ENCODE data around the gene ARHGAP10. TPM values are rescaled to one million over a fixed set of nuclear protein-coding genes. Genes with fewer than 3 reads are reported as not detected.

The ARHGAP10 gene
- total RNA-seq, 1 experiment from 2014 or later: 11.7 TPM

DNA sequence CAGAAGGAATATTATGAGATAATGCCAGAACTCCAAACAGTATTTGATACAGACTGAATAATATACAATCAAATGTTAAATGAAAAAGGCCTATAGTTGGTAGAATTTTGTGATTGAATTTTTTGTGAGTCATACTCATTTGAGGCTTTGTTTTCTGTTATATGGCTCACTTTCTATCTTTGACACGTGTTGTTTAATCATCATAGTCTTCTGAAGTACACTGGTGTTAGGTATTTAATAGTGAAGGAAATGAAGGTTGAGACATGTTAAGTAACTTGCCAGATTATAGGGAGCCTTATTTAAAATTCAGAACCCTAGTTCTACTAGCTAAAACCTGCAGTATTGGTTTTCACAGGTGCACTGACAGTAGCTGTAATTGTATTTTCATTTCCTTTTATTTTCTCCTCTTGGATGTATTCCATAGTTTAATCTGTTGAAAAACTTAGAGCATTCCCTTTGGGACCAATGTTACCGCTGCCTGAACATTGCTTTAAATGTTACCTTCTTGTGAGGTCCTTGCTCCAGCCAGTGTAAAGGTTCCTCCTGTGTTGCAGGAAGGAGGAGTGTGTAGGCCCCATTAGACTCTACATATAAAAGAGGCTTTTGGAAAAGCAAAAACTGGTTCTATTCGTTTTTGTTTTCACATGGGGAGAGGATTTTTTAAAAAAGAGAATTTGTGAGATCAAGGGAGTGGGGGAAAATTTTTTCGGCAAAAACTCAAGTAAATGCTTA lies 224.1 kb downstream of the ARHGAP10 start:
- no peaks in the 10 kb centered on the region for H3K4me1 ChIP-seq (ENCODE audit: control insufficient read depth, insufficient read depth, low read length)
- BruUV-seq (replicated peaks): no TSS peak
- H3K4me3 ChIP-seq (ENCODE audit: low read depth in 2 of 2, low read length in 2 of 2): no peak overlapping the region
- POLR2A ChIA-PET: no interaction called here
- CTCF ChIA-PET: no interaction called here
- H3K27me3 ChIP-seq (ENCODE audit: control insufficient read depth, insufficient read depth, low read length): no peaks in the 10 kb centered on the region
- TF ChIP-seq TCF7L2 (IDR thresholded peaks at IDR 0.05; ENCODE audit: low read depth, low read length): no peak
- no peak for TF ChIP-seq CTCF (IDR thresholded peaks at IDR 0.05)
- TF ChIP-seq, protein P1, sequence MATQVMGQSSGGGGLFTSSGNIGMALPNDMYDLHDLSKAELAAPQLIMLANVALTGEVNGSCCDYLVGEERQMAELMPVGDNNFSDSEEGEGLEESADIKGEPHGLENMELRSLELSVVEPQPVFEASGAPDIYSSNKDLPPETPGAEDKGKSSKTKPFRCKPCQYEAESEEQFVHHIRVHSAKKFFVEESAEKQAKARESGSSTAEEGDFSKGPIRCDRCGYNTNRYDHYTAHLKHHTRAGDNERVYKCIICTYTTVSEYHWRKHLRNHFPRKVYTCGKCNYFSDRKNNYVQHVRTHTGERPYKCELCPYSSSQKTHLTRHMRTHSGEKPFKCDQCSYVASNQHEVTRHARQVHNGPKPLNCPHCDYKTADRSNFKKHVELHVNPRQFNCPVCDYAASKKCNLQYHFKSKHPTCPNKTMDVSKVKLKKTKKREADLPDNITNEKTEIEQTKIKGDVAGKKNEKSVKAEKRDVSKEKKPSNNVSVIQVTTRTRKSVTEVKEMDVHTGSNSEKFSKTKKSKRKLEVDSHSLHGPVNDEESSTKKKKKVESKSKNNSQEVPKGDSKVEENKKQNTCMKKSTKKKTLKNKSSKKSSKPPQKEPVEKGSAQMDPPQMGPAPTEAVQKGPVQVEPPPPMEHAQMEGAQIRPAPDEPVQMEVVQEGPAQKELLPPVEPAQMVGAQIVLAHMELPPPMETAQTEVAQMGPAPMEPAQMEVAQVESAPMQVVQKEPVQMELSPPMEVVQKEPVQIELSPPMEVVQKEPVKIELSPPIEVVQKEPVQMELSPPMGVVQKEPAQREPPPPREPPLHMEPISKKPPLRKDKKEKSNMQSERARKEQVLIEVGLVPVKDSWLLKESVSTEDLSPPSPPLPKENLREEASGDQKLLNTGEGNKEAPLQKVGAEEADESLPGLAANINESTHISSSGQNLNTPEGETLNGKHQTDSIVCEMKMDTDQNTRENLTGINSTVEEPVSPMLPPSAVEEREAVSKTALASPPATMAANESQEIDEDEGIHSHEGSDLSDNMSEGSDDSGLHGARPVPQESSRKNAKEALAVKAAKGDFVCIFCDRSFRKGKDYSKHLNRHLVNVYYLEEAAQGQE (IDR thresholded peaks at IDR 0.05; ENCODE audit: insufficient read depth in 1 of 2, low read depth in 2 of 2, low read length in 1 of 2): no peak
- no peak for TF ChIP-seq SIN3A (IDR thresholded peaks at IDR 0.05; ENCODE audit: borderline replicate concordance, insufficient read depth, low read depth, low read length)
- no peak for TF ChIP-seq POLR2AphosphoS5 (IDR thresholded peaks at IDR 0.05; ENCODE audit: low read depth, low read length)
- no peak overlapping the region for H3K27ac ChIP-seq (ENCODE audit: low read length)
- no peaks in the 10 kb centered on the region; the same call in 1 of the 2 replicates for H3K36me3 ChIP-seq (ENCODE audit: control insufficient read depth, insufficient read depth, low read length)
- ATAC-seq: no peak
- in situ Hi-C loops (cut with HindIII; ENCODE audit: low pct_unique_long_range_greater_than_20kb, low sequenced_read_pairs) (no loop called here), intact Hi-C loops (cut with micrococcal nuclease; ENCODE audit: unreplicated experiment) (no loop called here)
- no peaks in the 10 kb centered on the region for H3K9me3 ChIP-seq (ENCODE audit: control insufficient read depth, insufficient read depth, low read depth, low read length)
- no peak for DNase-seq (ENCODE audit: low read depth, low spot score)

GRCh38 chr4:147957446-147957845 lies 225.6 kb downstream of the ARHGAP10 start:
- Histone ChIP-seq H3K4me3 (ENCODE audit: low read depth in 2 of 2, low read length in 2 of 2) (no peak overlapping the region), H3K36me3 (ENCODE audit: control insufficient read depth, insufficient read depth, low read length) (no peaks in the 10 kb centered on the region; the same call in 1 of the 2 replicates), H3K27me3 (ENCODE audit: control insufficient read depth, insufficient read depth, low read length) (no peaks in the 10 kb centered on the region), H3K9me3 (ENCODE audit: control insufficient read depth, insufficient read depth, low read depth, low read length) (no peaks in the 10 kb centered on the region), H3K4me1 (ENCODE audit: control insufficient read depth, insufficient read depth, low read length) (no peaks in the 10 kb centered on the region), H3K27ac (ENCODE audit: low read length) (no peak overlapping the region)
- CTCF ChIA-PET: no interaction called here
- ATAC-seq (no peak), DNase-seq (ENCODE audit: low read depth, low spot score) (no peak)
- BruUV-seq (replicated peaks): no TSS peak
- in situ Hi-C loops (cut with HindIII; ENCODE audit: low pct_unique_long_range_greater_than_20kb, low sequenced_read_pairs) (no loop called here), intact Hi-C loops (cut with micrococcal nuclease; ENCODE audit: unreplicated experiment) (no loop called here)
- POLR2A ChIA-PET: no interaction called here
- TF ChIP-seq TCF7L2 (IDR thresholded peaks at IDR 0.05; ENCODE audit: low read depth, low read length) (no peak), POLR2AphosphoS5 (IDR thresholded peaks at IDR 0.05; ENCODE audit: low read depth, low read length) (no peak), SIN3A (IDR thresholded peaks at IDR 0.05; ENCODE audit: borderline replicate concordance, insufficient read depth, low read depth, low read length) (no peak), CTCF (IDR thresholded peaks at IDR 0.05) (no peak)
- TF ChIP-seq, protein P1 (IDR thresholded peaks at IDR 0.05; ENCODE audit: insufficient read depth in 1 of 2, low read depth in 2 of 2, low read length in 1 of 2): no peak

All from Panc1 (cell line).